ENCODE data around the gene GPSM1.

The GPSM1 gene

GRCh38 chr9:136373300-136374182 is 46.2 kb downstream of the GPSM1 start, which contains the start of gene CARD9:
TSS of gene CARD9 (minus strand) at chr9:136373669. CDS start at chr9:136372078, 1,591 bp downstream.
- H3K4me2 ChIP-seq: no peak within 1 kb of the TSS
- no peak within 1 kb of the TSS for H2AFZ ChIP-seq (ENCODE audit: low read depth)
- H3K36me3 ChIP-seq (ENCODE audit: insufficient read depth): no peaks in the 10 kb centered on the region
- no peak within 1 kb of the TSS for H3K4me3 ChIP-seq (IDR thresholded peaks at IDR 0.05; ENCODE audit: insufficient read depth, low read depth, low read length)
- no peaks in the 10 kb centered on the region for H3K27me3 ChIP-seq (ENCODE audit: insufficient read depth, low read depth)
- TF ChIP-seq CTCF (conservative IDR thresholded peaks at IDR 0.05; ENCODE audit: low read depth, low read length): no peak
- H3K27ac ChIP-seq: no peak within 1 kb of the TSS
- no peaks in the 10 kb centered on the region for H4K20me1 ChIP-seq (ENCODE audit: insufficient read depth)
- no peak within 1 kb of the TSS for H3K9ac ChIP-seq
- H3K4me1 ChIP-seq (ENCODE audit: low read depth, poor library complexity, severe bottlenecking): no peaks in the 10 kb centered on the region
- no peaks in the 10 kb centered on the region for H3K79me2 ChIP-seq (ENCODE audit: insufficient read depth, low read depth)

GRCh38 chr9:136374183-136374575 is 46.8 kb downstream of the GPSM1 start:
- no peak overlapping the region for H3K27ac ChIP-seq
- H2AFZ ChIP-seq (ENCODE audit: low read depth): no peak overlapping the region
- H3K4me1 ChIP-seq (ENCODE audit: low read depth, poor library complexity, severe bottlenecking): no peaks in the 10 kb centered on the region
- H3K4me3 ChIP-seq (IDR thresholded peaks at IDR 0.05; ENCODE audit: insufficient read depth, low read depth, low read length): no peak overlapping the region
- H3K9ac ChIP-seq: no peak overlapping the region
- no peaks in the 10 kb centered on the region for H4K20me1 ChIP-seq (ENCODE audit: insufficient read depth)
- no peak overlapping the region for H3K4me2 ChIP-seq
- no peak for TF ChIP-seq CTCF (conservative IDR thresholded peaks at IDR 0.05; ENCODE audit: low read depth, low read length)
- H3K36me3 ChIP-seq (ENCODE audit: insufficient read depth): no peaks in the 10 kb centered on the region
- H3K27me3 ChIP-seq (ENCODE audit: insufficient read depth, low read depth): no peaks in the 10 kb centered on the region
- no peaks in the 10 kb centered on the region for H3K79me2 ChIP-seq (ENCODE audit: insufficient read depth, low read depth)

- no peak for TF ChIP-seq CTCF (conservative IDR thresholded peaks at IDR 0.05; ENCODE audit: low read depth, low read length)
- Histone ChIP-seq H4K20me1 (ENCODE audit: insufficient read depth) (no peaks in the 10 kb centered on the region), H3K4me3 (IDR thresholded peaks at IDR 0.05; ENCODE audit: insufficient read depth, low read depth, low read length) (no peak overlapping the region), H3K27me3 (ENCODE audit: insufficient read depth, low read depth) (no peaks in the 10 kb centered on the region), H3K4me1 (ENCODE audit: low read depth, poor library complexity, severe bottlenecking) (no peaks in the 10 kb centered on the region), H3K9ac (no peak overlapping the region), H3K79me2 (ENCODE audit: insufficient read depth, low read depth) (no peaks in the 10 kb centered on the region), H3K4me2 (no peak overlapping the region), H2AFZ (ENCODE audit: low read depth) (no peak overlapping the region), H3K27ac (no peak overlapping the region), H3K36me3 (ENCODE audit: insufficient read depth) (no peaks in the 10 kb centered on the region)
These were observed 47.8 kb downstream of the GPSM1 start for GRCh38 chr9:136375096-136375495.

- Histone ChIP-seq H3K9ac (no peak overlapping the region), H3K27me3 (ENCODE audit: insufficient read depth, low read depth) (no peaks in the 10 kb centered on the region), H3K4me3 (IDR thresholded peaks at IDR 0.05; ENCODE audit: insufficient read depth, low read depth, low read length) (no peak overlapping the region), H4K20me1 (ENCODE audit: insufficient read depth) (no peaks in the 10 kb centered on the region), H2AFZ (ENCODE audit: low read depth) (no peak overlapping the region), H3K27ac (no peak overlapping the region), H3K4me1 (ENCODE audit: low read depth, poor library complexity, severe bottlenecking) (no peaks in the 10 kb centered on the region), H3K4me2 (no peak overlapping the region), H3K36me3 (ENCODE audit: insufficient read depth) (no peaks in the 10 kb centered on the region), H3K79me2 (ENCODE audit: insufficient read depth, low read depth) (no peaks in the 10 kb centered on the region)
- no peak for TF ChIP-seq CTCF (conservative IDR thresholded peaks at IDR 0.05; ENCODE audit: low read depth, low read length)
These were observed 49.1 kb downstream of the GPSM1 start for GRCh38 chr9:136376457-136376856.

All from KMS-11 (cell line).